Pancreas (tissue), 10 donors: Measurements from ENCODE around the gene AFF3. TPM values are rescaled to one million over a fixed set of nuclear protein-coding genes. Genes with fewer than 3 reads are reported as not detected.

ENCODE experiments used
- ATAC-seq, 4 donors: fragments of 200-7000 bp; cut with Tn5 transposase; one replicate each; pipeline versions ENCODE4 v1.8.0 to v1.9.1; 2020; ENCODE audit warnings: mild to moderate bottlenecking in 4 of 4, moderate library complexity in 4 of 4
- DNase-seq, 6 donors: peaks; one replicate each; pipeline ENCODE4 v3.0.0-alpha.2; 2020
- FAIRE-seq: peaks from 2 replicates; lab custom pipeline; 2012; peaks lifted over from hg19 to GRCh38; lab: Jason Lieb, UNC
- H3K27ac ChIP-seq, 4 donors: fragments of 200-600 bp; sonication (generic); 1 replicate in 3 of 4; 2 replicates in 1 of 4; pipeline versions ENCODE4 v1.5.0 to v1.8.0; 2020
- H3K27me3 ChIP-seq, 4 donors: fragments of 200-600 bp; one replicate each; pipeline ENCODE4 v1.8.0; 2021
- H3K36me3 ChIP-seq, 3 donors: fragments of 200-600 bp; sonication (generic) in 1 of 3; one replicate each; pipeline versions ENCODE4 v1.5.0 to v1.8.0; 2020 to 2021
- H3K4me1 ChIP-seq, 3 donors: fragments of 200-600 bp; one replicate each; pipeline ENCODE4 v1.8.0; 2021
- H3K4me3 ChIP-seq, 4 donors: fragments of 200-600 bp; sonication (generic) in 2 of 4; one replicate each; pipeline versions ENCODE4 v1.5.0 to v1.8.0; 2020 to 2021
- H3K9me3 ChIP-seq, 4 donors: fragments of 200-600 bp; one replicate each; pipeline ENCODE4 v1.8.0; 2021
- WGBS, 2 donors: extraction: QIAGEN DNeasy Blood & Tissue Kit; methylation state at CpG; one replicate each; pipeline ENCODE4 v1.1.7; 2013; 5-methylcytosine and 5-hydroxymethylcytosine counted together
- intact Hi-C, 3 donors: fragments of 100-400 bp; cut with DNase I; formaldehyde crosslinking; loops; one replicate each; pipeline versions ENCODE4 v1.11.1 to v1.14.2; 2022
- polyA plus RNA-seq, 2 donors: library from polyadenylated mRNA; stranded (reverse); fragments of 200-250 nt; gene quantifications; one replicate each; pipeline ENCODE4 v1.2.3, GENCODE V29; 2013
- total RNA-seq, 6 donors: library from RNA; stranded (reverse); fragmentation: NEBNext Ultra II Directional in 4 of 6; extraction: Animal tissue kit (Norgen Biotek cat#: 25700) in 4 of 6; gene quantifications; one replicate each; pipeline versions ENCODE4 v1.2.1 to v1.2.4, GENCODE V29; 2021 to 2023
- TF ChIP-seq, protein P1 (sequence below), 4 donors: fragments of 200-600 bp; sonication (generic) in 3 of 4; IDR thresholded peaks; one replicate each; pipeline versions ENCODE4 v1.5.0 to v1.8.0; 2021; ENCODE audit warnings: antibody characterized with exemption in 4 of 4
- donor health status: healthy with polysubstance abuse.
- donor health status: DM: no; HTN: no; CAD: no; lungs with moderate emphysema.
- donor health status: DM: no; HTN: no; CAD: no.
- donor health status: control.
- donor health status: control.
- donor health status: Bipolar disorder and iron deficiency.
- donor health status: DM: yes; HTN: yes; CAD: no.
- donor health status: DM: no; HTN: no; CAD: no.
- donor health status: DM: no; HTN: no; CAD: no.
- donor health status: DM: yes; HTN: yes; CAD: no.

The AFF3 gene
- total and polyA plus RNA-seq, 8 donors, result 0.19 to 1.1 (median 0.54) TPM

DNA sequence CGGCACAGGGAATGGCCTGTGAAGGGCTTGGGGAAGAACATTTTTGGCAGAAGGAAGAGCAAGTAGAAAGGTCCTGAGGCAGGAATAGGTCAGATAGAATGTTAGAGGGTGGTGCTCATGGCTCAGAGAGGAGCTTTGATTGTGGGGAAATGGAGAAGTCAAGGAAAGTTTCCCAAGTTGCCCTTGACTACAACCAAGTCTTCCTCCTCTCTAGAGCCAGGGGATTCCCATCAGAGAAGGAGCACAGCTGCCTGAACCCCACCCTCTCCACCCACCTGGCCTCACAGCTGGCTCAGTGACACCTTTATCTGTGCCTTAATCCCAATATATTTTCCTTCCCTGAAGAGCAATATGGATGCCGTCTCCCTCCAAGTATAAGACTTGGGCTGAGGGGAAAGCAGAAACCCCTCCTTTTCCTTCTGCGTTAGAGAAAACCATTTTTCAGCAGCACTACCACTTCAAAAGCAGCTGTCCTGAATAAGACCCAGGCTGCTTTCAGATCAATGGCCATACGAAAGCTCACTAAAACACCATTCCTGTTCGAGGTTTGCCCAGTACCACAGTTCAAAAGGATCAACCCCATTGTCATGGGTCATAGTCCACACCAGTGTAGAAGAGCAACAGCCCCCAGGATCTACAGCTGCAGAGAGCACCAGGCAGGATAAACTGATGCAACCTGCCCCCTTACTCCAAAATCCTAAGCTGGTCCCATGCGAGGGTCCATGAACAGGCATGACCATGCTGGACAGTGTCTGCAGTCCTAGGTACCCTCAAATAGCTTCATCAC lies 199.6 kb downstream of the AFF3 start:
- FAIRE-seq, result no peak
- 86 to 93% methylated on average over 6 of the region's 6 CpGs for WGBS, 2 donors
- no peak for DNase-seq
- no peaks in the 10 kb centered on the region for H3K36me3 ChIP-seq
- no peak for ATAC-seq
- H3K9me3 ChIP-seq, result no peaks in the 10 kb centered on the region
- intact Hi-C loops, result no loop called here
- no peak overlapping the region for H3K27ac ChIP-seq
- H3K4me3 ChIP-seq, result no peak overlapping the region
- H3K4me1 ChIP-seq, result peaks cover 0 to 5% (median 0%) of the 10 kb centered on the region in 3 donors
- no peaks in the 10 kb centered on the region for H3K27me3 ChIP-seq
- TF ChIP-seq, protein P1, sequence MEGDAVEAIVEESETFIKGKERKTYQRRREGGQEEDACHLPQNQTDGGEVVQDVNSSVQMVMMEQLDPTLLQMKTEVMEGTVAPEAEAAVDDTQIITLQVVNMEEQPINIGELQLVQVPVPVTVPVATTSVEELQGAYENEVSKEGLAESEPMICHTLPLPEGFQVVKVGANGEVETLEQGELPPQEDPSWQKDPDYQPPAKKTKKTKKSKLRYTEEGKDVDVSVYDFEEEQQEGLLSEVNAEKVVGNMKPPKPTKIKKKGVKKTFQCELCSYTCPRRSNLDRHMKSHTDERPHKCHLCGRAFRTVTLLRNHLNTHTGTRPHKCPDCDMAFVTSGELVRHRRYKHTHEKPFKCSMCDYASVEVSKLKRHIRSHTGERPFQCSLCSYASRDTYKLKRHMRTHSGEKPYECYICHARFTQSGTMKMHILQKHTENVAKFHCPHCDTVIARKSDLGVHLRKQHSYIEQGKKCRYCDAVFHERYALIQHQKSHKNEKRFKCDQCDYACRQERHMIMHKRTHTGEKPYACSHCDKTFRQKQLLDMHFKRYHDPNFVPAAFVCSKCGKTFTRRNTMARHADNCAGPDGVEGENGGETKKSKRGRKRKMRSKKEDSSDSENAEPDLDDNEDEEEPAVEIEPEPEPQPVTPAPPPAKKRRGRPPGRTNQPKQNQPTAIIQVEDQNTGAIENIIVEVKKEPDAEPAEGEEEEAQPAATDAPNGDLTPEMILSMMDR (IDR thresholded peaks at IDR 0.05), result no peak

DNA sequence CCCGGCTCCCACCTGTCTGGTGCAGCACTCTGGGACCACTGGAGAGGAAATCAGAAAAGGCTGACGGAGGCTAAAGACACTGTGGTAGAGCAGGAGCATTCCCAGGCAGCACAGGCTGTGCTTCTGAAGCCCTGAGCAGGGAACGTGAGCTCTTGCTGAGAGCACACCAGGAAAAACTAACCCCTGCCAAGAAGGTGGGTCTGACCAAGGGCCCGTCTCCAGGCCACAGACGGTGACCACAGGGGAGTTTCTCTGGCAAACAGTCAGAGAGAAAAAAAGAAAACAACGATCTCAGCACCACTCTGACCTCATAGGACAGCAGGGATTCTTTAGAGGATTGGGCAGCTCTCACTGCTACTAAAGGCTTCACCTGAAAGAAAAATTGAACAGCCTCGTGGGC lies 201.4 kb downstream of the AFF3 start:
- FAIRE-seq, result no peak
- no peak for DNase-seq
- H3K27me3 ChIP-seq, result no peaks in the 10 kb centered on the region
- H3K4me1 ChIP-seq, result peaks cover 0 to 5% (median 0%) of the 10 kb centered on the region in 3 donors
- H3K4me3 ChIP-seq, result no peak overlapping the region
- no peaks in the 10 kb centered on the region for H3K9me3 ChIP-seq
- no peaks in the 10 kb centered on the region for H3K36me3 ChIP-seq
- intact Hi-C loops, result no loop called here
- TF ChIP-seq, protein P1 (IDR thresholded peaks at IDR 0.05), result no peak
- ATAC-seq, result peak in 2 of 4 donors; percentile 34 to 62
- 64 to 66% methylated on average over 7 of the region's 7 CpGs for WGBS, 2 donors
- no peak overlapping the region for H3K27ac ChIP-seq

DNA sequence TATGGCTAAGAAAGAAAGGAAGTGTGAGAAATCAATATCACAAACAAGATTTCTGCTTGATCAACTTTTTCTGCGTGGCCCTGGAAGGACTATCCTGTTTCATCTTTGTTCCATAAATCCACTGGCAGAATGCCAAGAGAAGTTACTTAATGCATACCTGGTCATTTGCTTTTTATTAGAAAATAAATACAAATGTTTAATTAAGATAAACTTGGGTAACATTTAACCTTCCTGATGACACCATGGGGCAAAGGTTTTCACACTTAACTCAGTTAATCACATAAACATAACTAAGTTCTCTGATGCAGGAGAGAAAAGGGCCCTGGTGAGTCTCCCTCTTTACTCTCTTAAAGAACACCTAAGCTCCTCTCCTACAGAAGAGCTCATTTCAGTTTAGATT lies 203.3 kb downstream of the AFF3 start:
- Histone ChIP-seq H3K27me3 (no peaks in the 10 kb centered on the region), H3K27ac (no peak overlapping the region), H3K4me3 (no peak overlapping the region), H3K4me1 (peaks cover 0 to 5% (median 0%) of the 10 kb centered on the region in 3 donors), H3K36me3 (no peaks in the 10 kb centered on the region), H3K9me3 (no peaks in the 10 kb centered on the region)
- ATAC-seq (no peak), DNase-seq (no peak), FAIRE-seq (no peak)
- TF ChIP-seq, protein P1 (IDR thresholded peaks at IDR 0.05), result no peak
- 11 to 17% methylated on average over 1 of the region's 1 CpG for WGBS, 2 donors
- intact Hi-C loops, result no loop called here

DNA sequence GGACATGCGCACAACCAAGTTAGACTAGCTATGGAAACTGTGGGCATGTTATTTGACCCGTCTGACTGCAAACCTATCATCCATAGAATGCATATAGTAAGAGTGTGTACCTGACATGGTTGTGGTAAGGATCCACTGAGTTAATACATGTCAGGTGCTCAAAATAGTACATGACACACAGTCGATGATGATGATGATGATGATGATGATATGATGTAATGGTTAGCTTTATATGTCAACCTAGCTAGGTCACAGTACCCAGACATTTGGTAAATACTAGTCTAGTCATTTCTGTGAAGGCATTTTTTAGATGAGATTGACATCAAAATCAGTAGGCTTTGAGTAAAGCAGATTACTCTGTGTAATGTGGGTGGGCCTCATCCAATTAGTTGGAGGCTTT lies 204.1 kb downstream of the AFF3 start:
- H3K4me1 ChIP-seq, result peaks cover 0 to 5% (median 0%) of the 10 kb centered on the region in 3 donors
- 82 to 83% methylated on average over 3 of the region's 3 CpGs for WGBS, 2 donors
- H3K4me3 ChIP-seq, result no peak overlapping the region
- H3K27me3 ChIP-seq, result no peaks in the 10 kb centered on the region
- no peaks in the 10 kb centered on the region for H3K9me3 ChIP-seq
- FAIRE-seq (no peak), DNase-seq (no peak), ATAC-seq (no peak)
- H3K27ac ChIP-seq, result no peak overlapping the region
- intact Hi-C loops, result no loop called here
- TF ChIP-seq, protein P1 (IDR thresholded peaks at IDR 0.05), result no peak
- no peaks in the 10 kb centered on the region for H3K36me3 ChIP-seq

DNA sequence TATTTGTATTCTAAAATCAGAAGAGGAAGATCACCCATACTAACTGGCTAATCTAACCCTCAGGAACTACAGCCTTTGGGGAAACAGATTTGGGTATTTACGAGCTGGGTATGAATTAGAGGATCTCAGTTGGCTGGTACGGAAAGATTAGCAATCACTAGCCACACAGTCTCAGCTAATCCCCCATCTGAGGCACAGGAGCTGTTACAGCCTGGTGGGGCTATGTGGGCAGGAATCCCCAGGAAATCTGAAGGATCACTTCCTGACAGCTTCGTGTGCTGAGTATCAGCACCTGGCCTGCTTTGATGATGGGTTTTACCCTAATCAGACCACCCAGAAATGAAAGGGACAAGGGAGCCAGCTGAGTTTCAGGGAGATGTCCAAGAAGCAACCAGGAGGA lies 206.3 kb downstream of the AFF3 start:
- H3K27me3 ChIP-seq, result no peaks in the 10 kb centered on the region
- WGBS, 2 donors, result 72 to 81% methylated on average over 3 of the region's 3 CpGs
- TF ChIP-seq, protein P1 (IDR thresholded peaks at IDR 0.05), result no peak
- H3K4me1 ChIP-seq, result peaks cover 0 to 5% (median 0%) of the 10 kb centered on the region in 3 donors
- no peaks in the 10 kb centered on the region for H3K9me3 ChIP-seq
- intact Hi-C loops, result no loop called here
- FAIRE-seq (no peak), ATAC-seq (no peak), DNase-seq (no peak)
- no peak overlapping the region for H3K4me3 ChIP-seq
- H3K36me3 ChIP-seq, result no peaks in the 10 kb centered on the region
- no peak overlapping the region for H3K27ac ChIP-seq
